HEK293 (cell line): ENCODE measurements around the gene FNDC3A.
A peak's percentile ranks its signal among the peaks of the same experiment; 100 is the strongest.
"Not testable (repeated sequence)": the region's sequence is repeated elsewhere in the genome, so short reads cannot be mapped to it uniquely, and the experiment has no call there.

ENCODE experiments used
- CTCF ChIA-PET: fragments of 350-600 bp; formaldehyde crosslinking; extraction: SDS; loops from one replicate; lab custom pipeline; 2021; ENCODE audit warnings: antibody characterized with exemption; lab: Yijun Ruan, JAX
- POLR2A ChIA-PET: fragments of 300-600 bp; formaldehyde crosslinking; extraction: SDS; loops from one replicate; lab custom pipeline; 2020; ENCODE audit warnings: antibody characterized with exemption, inconsistent platforms; lab: Yijun Ruan, JAX
- H3K27ac ChIP-seq: fragments of 200-500 bp; sonication (Bioruptor generic); 2 replicates; pipeline ENCODE4 v1.5.1; 2014; ENCODE audit warnings: low read depth, low read length, control low read depth, inconsistent platforms; ENCODE audit errors: extremely low read depth
- H3K36me3 ChIP-seq, 2 experiments: fragments of 200-500 bp in 1 of 2; sonication (Bioruptor generic) in 1 of 2; 1 replicate in 1 of 2; 2 replicates in 1 of 2; pipeline ENCODE4 v1.5.1; 2014 to 2017; ENCODE audit warnings: inconsistent platforms in 2 of 2, low read length in 2 of 2; ENCODE audit not compliant: control insufficient read depth in 2 of 2, insufficient read depth in 1 of 2
- H3K4me1 ChIP-seq: fragments of 200-500 bp; sonication (Bioruptor generic); 2 replicates; pipeline ENCODE4 v1.5.1; 2014; ENCODE audit warnings: mild to moderate bottlenecking, low read length, inconsistent platforms; ENCODE audit not compliant: control insufficient read depth, insufficient read depth
- H3K4me3 ChIP-seq: 2 replicates; pipeline ENCODE4 v1.5.1; 2011; ENCODE audit warnings: low read depth, mild to moderate bottlenecking, control low read depth, low read length, moderate library complexity
- H3K9me3 ChIP-seq: fragments of 200-500 bp; sonication (Bioruptor generic); 2 replicates; pipeline ENCODE4 v1.5.1; 2014; ENCODE audit warnings: low read depth, low read length, inconsistent platforms; ENCODE audit not compliant: control insufficient read depth, insufficient read depth
- BCL11A ChIP-seq: fragments of 450-650 bp; formaldehyde crosslinking; IDR thresholded peaks from 2 replicates; pipeline ENCODE4 v1.5.1; 2016; ENCODE audit warnings: low read depth, missing biosample characterization, missing genetic modification characterization
- BCL11B ChIP-seq: fragments of 450-650 bp; formaldehyde crosslinking; IDR thresholded peaks from 2 replicates; pipeline ENCODE4 v1.5.1; 2016; ENCODE audit warnings: low read depth, missing biosample characterization, missing genetic modification characterization
- BCL6B ChIP-seq: fragments of 450-650 bp; formaldehyde crosslinking; IDR thresholded peaks from 2 replicates; pipeline ENCODE4 v1.5.1; 2017; ENCODE audit warnings: missing biosample characterization, missing genetic modification characterization
- GFI1B ChIP-seq: fragments of 450-650 bp; formaldehyde crosslinking; IDR thresholded peaks from 2 replicates; pipeline ENCODE4 v1.5.1; 2016; ENCODE audit warnings: missing biosample characterization, missing genetic modification characterization
- PRDM10 ChIP-seq: fragments of 450-650 bp; formaldehyde crosslinking; IDR thresholded peaks from 2 replicates; pipeline ENCODE4 v1.5.1; 2016; ENCODE audit warnings: missing biosample characterization, missing genetic modification characterization
- ZFP41 ChIP-seq: fragments of 450-650 bp; formaldehyde crosslinking; IDR thresholded peaks from 2 replicates; pipeline ENCODE4 v1.5.1; 2016; ENCODE audit warnings: missing biosample characterization, missing genetic modification characterization, borderline replicate concordance
- ZNF146 ChIP-seq: fragments of 450-650 bp; formaldehyde crosslinking; IDR thresholded peaks from 2 replicates; pipeline ENCODE4 v1.5.1; 2016; ENCODE audit warnings: missing biosample characterization, missing genetic modification characterization
- ZNF366 ChIP-seq: fragments of 450-650 bp; formaldehyde crosslinking; conservative IDR thresholded peaks from 2 replicates; pipeline ENCODE4 v1.5.1; 2016; ENCODE audit warnings: missing biosample characterization, missing genetic modification characterization
- ZNF488 ChIP-seq: fragments of 450-650 bp; formaldehyde crosslinking; IDR thresholded peaks from 2 replicates; pipeline ENCODE4 v1.5.1; 2016; ENCODE audit warnings: missing biosample characterization, missing genetic modification characterization
- ZNF530 ChIP-seq: fragments of 450-650 bp; formaldehyde crosslinking; IDR thresholded peaks from 2 replicates; pipeline ENCODE4 v1.5.1; 2016; ENCODE audit warnings: low read depth, missing biosample characterization, missing genetic modification characterization
- ZNF837 ChIP-seq: fragments of 450-650 bp; formaldehyde crosslinking; IDR thresholded peaks from 2 replicates; pipeline ENCODE4 v1.5.1; 2016; ENCODE audit warnings: missing biosample characterization, missing genetic modification characterization
- TF ChIP-seq, protein P1 (sequence below): fragments of 450-650 bp; formaldehyde crosslinking; IDR thresholded peaks from 2 replicates; pipeline ENCODE4 v1.5.1; 2017; ENCODE audit warnings: missing biosample characterization, mild to moderate bottlenecking, missing genetic modification characterization, moderate library complexity
- TF ChIP-seq, protein P2 (sequence below): sonication (generic); formaldehyde crosslinking; IDR thresholded peaks from 2 replicates; pipeline ENCODE4 v1.8.1; 2022; ENCODE audit warnings: mild to moderate bottlenecking, moderate library complexity, missing genetic modification reagents

FNDC3A gene

DNA sequence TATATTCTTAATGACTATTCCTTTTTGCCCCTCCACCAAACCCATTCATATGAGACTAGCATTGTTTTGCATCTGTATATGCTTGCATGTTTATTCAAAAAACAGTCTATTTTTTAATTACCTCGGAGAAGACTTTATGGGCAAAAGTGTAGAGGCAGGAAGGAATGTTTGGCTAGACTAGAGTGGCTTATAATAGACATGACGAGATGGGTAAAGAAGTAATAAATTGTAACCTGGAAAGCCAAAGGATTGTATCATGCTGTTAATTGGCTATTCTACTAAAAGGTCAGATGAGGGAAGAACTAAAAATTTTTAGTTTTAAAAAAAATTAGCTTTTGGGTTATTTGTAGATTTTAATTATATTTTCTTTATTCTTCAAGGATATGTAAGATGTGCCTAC is 91.1 kb downstream of the FNDC3A start:
- ChIA-PET CTCF (interaction anchor here (1.3 kb wide), 1 partner anchor 17 kb away, joined by 4 read pairs; no protein-coding TSS in a partner anchor), POLR2A (no interaction called here)
- H3K36me3 ChIP-seq = no peaks in the 10 kb centered on the region; a peak in 1 of 3 replicates
- no peak overlapping the region for H3K4me3 ChIP-seq
- H3K9me3 ChIP-seq = no peaks in the 10 kb centered on the region
- 0 out of 2 replicates have a peak, but pooled peaks cover 4% of the 10 kb centered on the region for H3K4me1 ChIP-seq
- no peak for TF ChIP-seq ZFP41
- TF ChIP-seq BCL11B = no peak
- no peak for TF ChIP-seq ZNF530 (tag by site-specific recombination)
- TF ChIP-seq ZNF837 (tag by site-specific recombination) = no peak
- no peak for TF ChIP-seq GFI1B
- TF ChIP-seq BCL11A (tag by site-specific recombination) = no peak
- TF ChIP-seq PRDM10 (tag by site-specific recombination) = no peak
- no peak for TF ChIP-seq ZNF488
- TF ChIP-seq ZNF366 (tag by site-specific recombination) = no peak
- H3K27ac ChIP-seq = no peak overlapping the region

- POLR2A ChIA-PET, H3K4me1 ChIP-seq, CTCF ChIA-PET, H3K27ac ChIP-seq, H3K4me3 ChIP-seq, H3K36me3 ChIP-seq, H3K9me3 ChIP-seq: not testable (repeated sequence)
- TF ChIP-seq ZNF146 (tag by site-specific recombination) = peak; percentile 93
Observed at GRCh38 chr13:49068498-49068897, 92.8 kb downstream of the FNDC3A start.

DNA sequence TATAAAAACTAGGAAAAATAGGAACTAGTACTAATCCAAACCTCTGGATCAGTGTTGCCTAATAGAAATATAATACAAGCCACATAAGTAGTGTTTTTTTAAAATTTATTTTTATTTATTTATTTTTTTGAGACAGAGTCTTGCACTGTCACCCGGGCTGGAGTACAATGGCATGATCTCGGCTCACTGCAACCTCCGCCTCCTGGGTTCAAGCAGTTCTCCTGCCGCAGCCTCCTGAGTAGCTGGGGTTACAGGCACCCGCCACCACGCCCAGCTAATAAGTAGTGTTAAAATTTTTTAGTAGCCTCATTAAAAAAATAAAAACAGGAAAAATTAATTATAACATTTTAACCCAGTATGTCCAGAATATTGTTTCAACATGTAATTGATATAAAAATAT is 94.3 kb downstream of the FNDC3A start:
- H3K4me1 ChIP-seq, H3K36me3 ChIP-seq, H3K4me3 ChIP-seq, H3K9me3 ChIP-seq, POLR2A ChIA-PET, H3K27ac ChIP-seq: not testable (repeated sequence)
- CTCF ChIA-PET = interaction anchor here (0.6 to 0.7 kb wide), 2 partner anchors 49 to 300 kb away, joined by 3 read pairs; no protein-coding TSS in a partner anchor

DNA sequence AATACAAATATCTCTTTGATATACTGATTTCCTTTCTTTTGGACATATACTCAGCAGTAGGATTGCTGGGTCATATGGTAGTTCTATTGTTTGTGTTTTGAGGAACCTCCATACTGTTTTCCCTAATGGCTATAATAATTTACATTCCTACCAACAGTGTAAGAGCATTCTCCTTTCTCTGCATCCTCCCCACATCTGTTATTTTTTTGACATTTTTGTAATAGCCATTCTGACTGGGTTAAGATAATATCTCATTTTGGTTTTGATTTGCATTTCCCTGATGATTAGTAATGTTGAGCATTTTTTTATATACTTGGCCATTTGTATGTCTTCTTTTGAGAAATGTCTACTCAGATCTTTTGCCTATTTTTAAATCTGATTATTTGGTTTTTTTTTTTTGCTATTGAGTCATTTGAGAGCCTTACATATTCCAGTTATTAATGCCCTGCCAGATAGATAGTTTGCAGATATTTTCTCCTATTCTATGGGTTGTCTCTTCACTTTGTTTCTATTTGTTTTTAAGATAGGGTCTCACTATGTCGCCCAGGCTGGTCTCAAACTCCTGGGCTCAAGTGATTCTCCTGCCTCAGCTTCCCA is 95.7 kb downstream of the FNDC3A start:
- H3K27ac ChIP-seq = no peak overlapping the region
- no peaks in the 10 kb centered on the region; a peak in 1 of 3 replicates for H3K36me3 ChIP-seq
- no peak overlapping the region for H3K4me3 ChIP-seq
- ChIA-PET CTCF (no interaction called here), POLR2A (no interaction called here)
- H3K4me1 ChIP-seq = no peaks in the 10 kb centered on the region
- no peaks in the 10 kb centered on the region for H3K9me3 ChIP-seq
- TF ChIP-seq, protein P1, sequence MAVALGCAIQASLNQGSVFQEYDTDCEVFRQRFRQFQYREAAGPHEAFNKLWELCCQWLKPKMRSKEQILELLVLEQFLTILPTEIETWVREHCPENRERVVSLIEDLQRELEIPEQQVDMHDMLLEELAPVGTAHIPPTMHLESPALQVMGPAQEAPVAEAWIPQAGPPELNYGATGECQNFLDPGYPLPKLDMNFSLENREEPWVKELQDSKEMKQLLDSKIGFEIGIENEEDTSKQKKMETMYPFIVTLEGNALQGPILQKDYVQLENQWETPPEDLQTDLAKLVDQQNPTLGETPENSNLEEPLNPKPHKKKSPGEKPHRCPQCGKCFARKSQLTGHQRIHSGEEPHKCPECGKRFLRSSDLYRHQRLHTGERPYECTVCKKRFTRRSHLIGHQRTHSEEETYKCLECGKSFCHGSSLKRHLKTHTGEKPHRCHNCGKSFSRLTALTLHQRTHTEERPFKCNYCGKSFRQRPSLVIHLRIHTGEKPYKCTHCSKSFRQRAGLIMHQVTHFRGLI (tag by site-specific recombination) = no peak
- TF ChIP-seq, protein P2, sequence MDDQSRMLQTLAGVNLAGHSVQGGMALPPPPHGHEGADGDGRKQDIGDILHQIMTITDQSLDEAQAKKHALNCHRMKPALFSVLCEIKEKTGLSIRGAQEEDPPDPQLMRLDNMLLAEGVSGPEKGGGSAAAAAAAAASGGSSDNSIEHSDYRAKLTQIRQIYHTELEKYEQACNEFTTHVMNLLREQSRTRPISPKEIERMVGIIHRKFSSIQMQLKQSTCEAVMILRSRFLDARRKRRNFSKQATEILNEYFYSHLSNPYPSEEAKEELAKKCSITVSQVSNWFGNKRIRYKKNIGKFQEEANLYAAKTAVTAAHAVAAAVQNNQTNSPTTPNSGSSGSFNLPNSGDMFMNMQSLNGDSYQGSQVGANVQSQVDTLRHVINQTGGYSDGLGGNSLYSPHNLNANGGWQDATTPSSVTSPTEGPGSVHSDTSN (CRISPR knock-in tag) = no peak
- TF ChIP-seq PRDM10 (tag by site-specific recombination) (no peak), BCL6B (tag by site-specific recombination) (no peak)
